HG02884 (cell line): ENCODE results near the gene PTGDS.

Experiments
- ATAC-seq: cut with Tn5 transposase; IDR thresholded peaks from one replicate; pipeline ENCODE4 v1.9.1; 2021; ENCODE audit warnings: mild to moderate bottlenecking, moderate library complexity; ENCODE audit not compliant: unreplicated experiment

The PTGDS gene

DNA sequence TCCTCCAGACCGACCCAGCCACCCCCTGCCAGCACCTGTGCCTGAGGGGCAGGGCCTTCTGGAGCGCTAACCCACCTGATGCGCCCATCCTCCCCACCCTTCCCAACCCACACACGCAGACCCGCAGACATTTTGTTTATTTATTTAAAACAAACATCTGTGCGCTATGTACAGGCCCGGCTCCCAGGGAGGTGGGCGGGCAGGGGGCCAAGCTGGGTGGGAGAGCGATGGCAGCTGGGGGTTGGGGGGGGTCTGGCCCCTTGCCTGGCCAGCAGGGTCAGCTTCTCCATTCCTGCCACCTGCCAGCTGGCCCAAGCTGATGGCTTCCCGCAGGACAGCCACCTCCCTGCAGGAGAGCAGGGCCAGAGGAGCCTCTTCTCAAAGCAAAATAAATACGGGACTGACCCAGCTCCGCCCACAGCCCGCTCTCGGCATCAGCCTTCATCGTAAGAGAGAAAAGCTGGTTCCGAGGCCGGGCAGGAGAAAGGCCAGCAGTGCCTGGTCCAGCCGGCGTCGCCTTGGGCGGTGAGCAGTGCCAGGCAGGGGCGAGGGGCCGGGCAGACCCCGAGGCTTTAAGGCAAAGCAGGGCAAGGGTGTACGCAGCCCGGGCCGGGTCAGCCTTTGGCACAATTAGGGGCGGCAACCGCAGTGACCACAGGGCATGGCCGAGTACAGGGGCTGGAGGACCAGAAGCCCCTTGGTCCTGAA is 30.0 kb downstream of the PTGDS start:
- ATAC-seq = no peak

GRCh38 chr9:137007816-137008270 is 30.5 kb downstream of the PTGDS start:
- ATAC-seq = no peak

- no peak for ATAC-seq
Observed at GRCh38 chr9:137008312-137008711, 31.0 kb downstream of the PTGDS start.

- ATAC-seq = no peak
Observed at GRCh38 chr9:137009217-137009616, 31.9 kb downstream of the PTGDS start.

GRCh38 chr9:137009938-137010732 is 32.8 kb downstream of the PTGDS start:
- no peak for ATAC-seq

- no peak for ATAC-seq
Observed at GRCh38 chr9:137011156-137011555, 33.9 kb downstream of the PTGDS start.

DNA sequence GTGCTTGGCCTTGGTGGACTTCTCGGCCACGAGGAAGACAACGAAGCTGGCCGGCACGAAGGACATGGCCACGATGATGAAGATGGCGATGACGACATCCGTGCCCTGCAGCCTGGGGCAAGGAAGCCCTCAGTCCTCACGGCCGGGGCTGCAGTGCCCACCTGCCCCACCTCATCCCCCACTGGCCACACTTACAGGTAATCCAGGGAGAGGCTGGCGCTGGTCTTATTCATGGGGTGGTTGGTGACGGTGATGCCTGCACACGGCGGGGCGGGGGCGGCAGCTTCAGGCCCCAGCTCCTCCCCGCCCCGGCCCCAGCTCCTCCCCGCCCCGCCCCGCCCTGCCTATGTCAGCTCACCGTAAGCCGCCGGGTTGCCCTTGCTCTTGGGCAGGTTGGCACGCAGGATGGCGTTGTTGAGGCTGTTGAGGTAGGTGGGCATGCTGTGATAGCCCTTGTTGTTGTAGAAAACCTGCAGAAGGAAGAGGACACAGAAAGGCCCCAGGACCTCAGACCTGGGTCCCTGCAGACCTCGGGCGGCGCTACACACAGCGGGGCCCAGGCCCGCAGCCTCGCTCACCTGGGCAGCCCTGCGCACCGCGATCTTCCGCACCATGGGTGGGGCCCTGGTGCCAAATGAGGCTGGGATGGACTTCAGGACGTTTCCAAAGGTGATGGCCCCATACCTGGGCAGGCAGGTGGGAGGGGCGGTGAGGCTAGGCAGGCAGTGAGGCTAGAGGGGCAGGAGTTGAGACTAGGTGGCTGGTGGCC is 34.8 kb downstream of the PTGDS start:
- ATAC-seq = no peak

- no peak for ATAC-seq
Observed at GRCh38 chr9:137012694-137013570, 35.6 kb downstream of the PTGDS start.

GRCh38 chr9:137013571-137013940 is 36.3 kb downstream of the PTGDS start:
- ATAC-seq = no peak

DNA sequence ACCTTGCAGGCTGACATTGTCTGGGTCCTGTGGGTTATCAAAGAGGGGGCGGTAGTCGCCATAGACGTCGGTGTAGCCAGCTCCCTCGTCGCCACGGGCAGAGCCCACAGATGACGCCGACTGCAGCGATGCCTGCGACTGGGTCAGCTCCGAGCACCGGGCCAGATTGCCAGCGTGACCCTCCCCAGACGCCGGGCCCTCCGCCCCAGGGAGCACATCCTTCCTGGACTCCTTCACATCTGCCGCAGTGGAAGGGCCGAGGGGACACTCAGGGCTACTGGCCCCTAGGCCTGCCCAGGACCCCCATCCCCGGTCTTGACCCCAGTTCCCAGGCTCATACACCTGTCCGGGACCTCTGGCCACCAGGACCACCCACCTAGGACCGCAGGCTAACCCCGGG is 36.9 kb downstream of the PTGDS start:
- ATAC-seq = no peak

GRCh38 chr9:137014776-137015539 is 37.7 kb downstream of the PTGDS start:
- no peak for ATAC-seq

DNA sequence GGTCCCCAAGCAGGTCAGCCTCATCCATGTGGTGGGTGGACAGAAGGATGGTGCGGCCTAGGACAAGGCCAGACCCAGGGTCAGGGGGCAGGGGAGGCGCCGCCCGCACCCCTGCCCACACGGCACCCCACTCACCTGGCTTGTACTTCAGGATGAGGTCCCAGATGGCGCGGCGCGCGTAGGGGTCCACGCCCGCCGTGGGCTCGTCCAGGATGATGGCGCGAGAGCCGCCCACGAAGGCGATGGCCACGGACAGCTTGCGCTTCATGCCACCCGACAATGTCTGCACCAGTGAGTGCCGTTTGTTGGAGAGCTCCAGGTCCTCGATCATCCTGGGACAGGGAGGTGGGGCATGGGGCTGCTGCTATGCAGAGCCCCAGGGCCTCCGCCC is 38.2 kb downstream of the PTGDS start:
- ATAC-seq = no peak

GRCh38 chr9:137015976-137016375 is 38.7 kb downstream of the PTGDS start:
- no peak for ATAC-seq

GRCh38 chr9:137016436-137016835 is 39.1 kb downstream of the PTGDS start:
- ATAC-seq = no peak

GRCh38 chr9:137017071-137017470 is 39.8 kb downstream of the PTGDS start:
- ATAC-seq = no peak

DNA sequence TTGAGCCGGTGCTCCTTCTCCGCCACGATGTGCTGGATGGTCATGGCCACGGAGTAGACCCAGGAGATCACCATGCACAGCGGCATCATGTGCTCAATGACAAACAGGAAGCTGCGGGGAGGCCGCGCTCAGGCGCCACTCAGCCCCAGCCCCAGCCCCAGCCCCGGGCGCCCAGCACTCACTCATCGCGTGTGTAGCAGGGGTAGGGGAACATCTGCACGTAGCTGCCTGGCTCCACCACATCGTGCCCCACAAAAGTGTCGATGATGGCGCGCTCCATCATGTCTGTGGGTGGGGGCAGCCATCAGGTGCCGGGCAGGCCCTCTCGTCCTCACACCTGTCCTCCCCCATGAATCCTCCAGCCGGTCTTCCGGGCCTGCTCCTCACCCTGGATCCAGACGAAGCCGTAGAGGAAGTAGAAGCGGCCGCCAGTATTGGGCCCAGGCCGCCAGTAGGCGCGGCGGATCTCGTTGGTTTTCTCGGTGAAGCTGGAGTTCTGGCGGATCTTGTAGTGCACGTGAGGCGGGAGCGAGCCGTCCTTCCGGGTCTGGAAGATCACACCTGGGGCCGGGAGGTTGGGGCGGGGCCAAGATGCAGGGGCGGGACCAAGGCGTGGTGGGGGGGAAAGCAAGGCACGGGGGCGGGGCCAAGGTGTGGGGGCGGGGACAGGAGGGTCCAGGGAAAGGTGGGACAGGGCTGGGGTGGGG is 40.6 kb downstream of the PTGDS start:
- ATAC-seq = no peak

GRCh38 chr9:137018761-137019559 is 41.7 kb downstream of the PTGDS start:
- ATAC-seq = no peak

DNA sequence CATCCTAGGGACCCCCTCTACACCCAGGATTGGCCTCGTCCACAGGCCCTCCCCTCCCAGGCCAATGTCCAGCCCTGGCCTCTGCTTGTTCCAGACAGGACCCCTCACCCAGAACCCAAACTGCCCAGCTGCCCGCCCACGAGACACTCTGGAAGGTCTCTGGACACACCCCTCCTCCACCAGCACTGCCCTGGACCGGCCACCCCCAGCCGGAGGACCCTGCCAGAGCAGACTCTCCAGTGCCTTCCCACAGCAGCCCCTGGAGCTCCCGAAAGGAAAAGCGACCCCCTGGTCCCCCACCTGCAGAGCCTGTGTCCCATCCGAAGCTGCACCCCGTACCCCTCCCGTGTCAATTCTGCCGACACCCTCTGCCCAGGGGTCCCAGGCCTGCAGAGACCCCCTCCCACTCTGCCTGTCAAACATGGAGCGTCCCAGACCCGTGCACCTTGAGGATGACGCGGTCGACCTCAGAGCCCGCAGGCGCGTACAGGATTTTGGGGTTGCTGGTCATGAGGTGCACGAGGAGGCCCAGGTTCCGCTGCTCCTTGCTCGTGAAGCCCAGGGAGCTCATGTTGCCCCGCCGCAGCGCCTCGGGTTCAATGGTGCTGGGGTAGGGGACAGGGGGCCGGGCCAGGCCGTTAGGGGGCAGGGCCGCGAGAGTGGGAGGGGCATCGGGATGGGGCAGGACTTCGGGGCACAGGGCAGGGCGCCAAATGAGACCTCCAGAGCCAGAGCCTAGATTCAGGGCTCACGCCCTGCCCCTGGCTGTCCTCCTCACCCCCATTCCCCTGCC is 42.8 kb downstream of the PTGDS start:
- no peak for ATAC-seq
